Spleen (tissue), 11 donors: ENCODE measurements around the gene NHEJ1. TPM values are rescaled to one million over a fixed set of nuclear protein-coding genes. Genes with fewer than 3 reads are reported as not detected.

ENCODE experiments used
- DNase-seq: peaks from one replicate; pipeline ENCODE4 v3.0.0-alpha.2; 2020
- H3K27ac ChIP-seq, 8 donors: fragments of 200-600 bp; sonication (generic) in 7 of 8; 1 replicate in 4 of 8; 2 replicates in 4 of 8; pipeline versions ENCODE4 v1.5.0 to v1.8.0; 2016 to 2021; ENCODE audit warnings: inconsistent platforms in 4 of 8, mild to moderate bottlenecking in 4 of 8, moderate library complexity in 1 of 8
- H3K27me3 ChIP-seq, 7 donors: fragments of 200-600 bp; sonication (generic) in 6 of 7; replicated peaks in 1 of 7; 1 replicate in 4 of 7; 2 replicates in 3 of 7; pipeline versions ENCODE4 v1.5.0 to v1.8.0; 2016 to 2021; ENCODE audit warnings: inconsistent platforms in 3 of 7, mild to moderate bottlenecking in 1 of 7
- H3K36me3 ChIP-seq, 6 donors: fragments of 200-600 bp; sonication (generic) in 5 of 6; 1 replicate in 4 of 6; 2 replicates in 2 of 6; pipeline versions ENCODE4 v1.5.0 to v1.8.0; 2016 to 2021; ENCODE audit warnings: inconsistent platforms in 2 of 6
- H3K4me1 ChIP-seq, 6 donors: fragments of 200-600 bp; sonication (generic) in 5 of 6; 1 replicate in 3 of 6; 2 replicates in 3 of 6; pipeline versions ENCODE4 v1.5.0 to v1.8.0; 2016 to 2021; ENCODE audit warnings: inconsistent platforms in 3 of 6
- H3K4me3 ChIP-seq, 8 donors: fragments of 200-600 bp; sonication (generic) in 7 of 8; 1 replicate in 4 of 8; 2 replicates in 4 of 8; pipeline versions ENCODE4 v1.5.0 to v1.8.0; 2016 to 2021; ENCODE audit warnings: inconsistent platforms in 4 of 8, mild to moderate bottlenecking in 4 of 8, moderate library complexity in 2 of 8
- H3K9me3 ChIP-seq, 8 donors: fragments of 200-600 bp; sonication (generic) in 7 of 8; 1 replicate in 4 of 8; 2 replicates in 4 of 8; pipeline versions ENCODE4 v1.5.0 to v1.8.0; 2016 to 2021; ENCODE audit warnings: inconsistent platforms in 4 of 8
- CTCF ChIP-seq, 11 experiments: fragments of 200-600 bp in 7 of 11; fragments of 450-650 bp in 4 of 11; sonication (generic) in 4 of 11; IDR thresholded peaks in 8 of 11; conservative IDR thresholded peaks in 3 of 11; 1 replicate in 7 of 11; 2 replicates in 4 of 11; pipeline versions ENCODE4 v1.4.0 to v1.8.0; 2016 to 2021; ENCODE audit warnings: antibody characterized with exemption in 11 of 11, inconsistent platforms in 4 of 11, mild to moderate bottlenecking in 1 of 11
- POLR2A ChIP-seq, 3 donors: fragments of 450-650 bp; IDR thresholded peaks; one replicate each; pipeline ENCODE4 v1.5.1; 2017; ENCODE audit warnings: antibody characterized with exemption in 3 of 3, mild to moderate bottlenecking in 1 of 3
- POLR2AphosphoS5 ChIP-seq, 3 donors: sonication (generic); formaldehyde crosslinking; IDR thresholded peaks; one replicate each; pipeline ENCODE4 v1.5.1; 2017; ENCODE audit warnings: antibody characterized with exemption in 3 of 3
- WGBS, 5 donors: extraction: QIAGEN DNeasy Blood & Tissue Kit in 3 of 5; methylation state at CpG; one replicate each; pipeline versions ENCODE4 v1.1.5 to v1.1.7; 2013 to 2018; 5-methylcytosine and 5-hydroxymethylcytosine counted together
- intact Hi-C: fragments of 100-400 bp; cut with DNase I; formaldehyde crosslinking; loops from one replicate; pipeline ENCODE4 v1.15.0; 2023; ENCODE audit warnings: low total_unique reads
- polyA plus RNA-seq, 3 donors: library from polyadenylated mRNA; stranded (reverse); fragments of 200-250 nt; gene quantifications; one replicate each; pipeline ENCODE4 v1.2.1, GENCODE V29; 2013
- total RNA-seq, 7 donors: library from RNA; depleted of rRNA in 3 of 7; stranded (reverse); fragments of >200 nt in 3 of 7; fragmentation: NEBNext Ultra II Directional in 4 of 7; extraction: Animal tissue kit (Norgen Biotek cat#: 25700) in 4 of 7; gene quantifications; one replicate each; pipeline versions ENCODE4 v1.1.0 to v1.2.1, GENCODE V29; 2016 to 2021
- donor health status: healthy with polysubstance abuse.
- donor health status: DM: no; HTN: no; CAD: no; lungs with moderate emphysema.
- donor health status: DM: no; HTN: no; CAD: no.
- donor health status: Bipolar disorder and iron deficiency.
- donor health status: healthy.
- donor health status: DM: no; HTN: no; CAD: no.
- donor health status: DM: yes; HTN: yes; CAD: no.

Gene NHEJ1
- total and polyA plus RNA-seq, 10 donors: 5.5 to 25.9 (median 14.0) TPM

DNA sequence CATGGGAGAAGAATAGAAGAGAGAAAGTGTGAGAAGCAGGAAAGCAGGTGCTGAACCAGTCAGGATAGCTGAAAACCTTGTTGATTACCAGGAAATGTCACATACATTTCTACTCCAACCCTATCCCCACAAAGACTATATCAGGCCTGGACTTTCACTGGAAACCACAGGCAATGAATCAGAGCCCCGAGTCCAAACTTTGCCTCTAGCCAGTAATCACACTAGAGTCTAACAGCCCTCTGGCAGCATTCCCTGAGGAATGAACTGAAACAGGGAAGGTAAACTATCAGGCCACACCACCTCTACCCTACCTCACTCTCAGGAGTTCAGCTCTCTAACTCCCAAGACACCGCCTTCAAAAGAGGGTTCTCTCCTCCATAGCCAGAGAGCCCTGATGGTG, 81.2 kb downstream of the NHEJ1 start:
- Histone ChIP-seq H3K36me3 (peaks cover 0 to 41% (median 33%) of the 10 kb centered on the region in 6 donors), H3K9me3 (no peaks in the 10 kb centered on the region), H3K27ac (no peak overlapping the region), H3K27me3 (no peaks in the 10 kb centered on the region), H3K4me3 (no peak overlapping the region), H3K4me1 (peaks cover 0 to 32% (median 0%) of the 10 kb centered on the region in 6 donors)
- TF ChIP-seq POLR2AphosphoS5 (IDR thresholded peaks at IDR 0.05) (no peak), POLR2A (IDR thresholded peaks at IDR 0.05) (no peak), CTCF (IDR thresholded peaks at IDR 0.05 in 8 of 11, conservative IDR thresholded peaks at IDR 0.05 in 3 of 11) (no peak)
- no peak for DNase-seq
- 91 to 98% (median 96%) methylated on average over 2 of the region's 2 CpGs for WGBS, 5 donors
- intact Hi-C loops: no loop called here

DNA sequence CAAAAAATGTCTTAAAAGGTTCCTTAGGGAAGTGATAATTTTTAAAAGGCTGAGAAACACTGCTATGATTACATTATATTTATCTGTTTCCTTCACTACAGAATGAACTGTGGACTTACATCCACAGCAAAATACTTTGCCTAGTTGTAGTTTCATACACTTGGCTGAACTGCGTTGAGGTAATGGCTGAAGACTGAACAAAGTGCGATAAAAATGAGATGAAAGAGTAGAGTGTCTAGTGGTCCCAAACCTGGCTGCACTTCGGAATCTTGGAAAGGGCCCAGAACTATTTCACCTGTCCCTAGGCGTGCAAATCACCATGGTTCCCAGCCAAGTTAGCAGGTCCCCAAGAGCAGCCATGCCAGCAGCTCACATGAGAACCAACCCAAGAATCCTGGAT, 81.7 kb downstream of the NHEJ1 start:
- Histone ChIP-seq H3K27ac (no peak overlapping the region), H3K4me1 (peaks cover 0 to 28% (median 0%) of the 10 kb centered on the region in 6 donors), H3K4me3 (no peak overlapping the region), H3K27me3 (no peaks in the 10 kb centered on the region), H3K9me3 (no peaks in the 10 kb centered on the region), H3K36me3 (peaks cover 0 to 45% (median 36%) of the 10 kb centered on the region in 6 donors)
- WGBS, 5 donors: 85 to 99% (median 97%) methylated on average over 4 of the region's 4 CpGs
- intact Hi-C loops: no loop called here
- no peak for DNase-seq
- no peak for TF ChIP-seq CTCF (IDR thresholded peaks at IDR 0.05 in 8 of 11, conservative IDR thresholded peaks at IDR 0.05 in 3 of 11)
- TF ChIP-seq POLR2A (IDR thresholded peaks at IDR 0.05): no peak
- no peak for TF ChIP-seq POLR2AphosphoS5 (IDR thresholded peaks at IDR 0.05)

- no peak overlapping the region for H3K27ac ChIP-seq
- 90 to 93% (median 92%) methylated on average over 3 of the region's 3 CpGs for WGBS, 5 donors
- H3K27me3 ChIP-seq: no peaks in the 10 kb centered on the region
- intact Hi-C loops: no loop called here
- H3K4me3 ChIP-seq: no peak overlapping the region
- no peak for DNase-seq
- H3K36me3 ChIP-seq: peaks cover 0 to 51% (median 39%) of the 10 kb centered on the region in 6 donors
- no peaks in the 10 kb centered on the region for H3K9me3 ChIP-seq
- peaks cover 0 to 25% (median 0%) of the 10 kb centered on the region in 6 donors for H3K4me1 ChIP-seq
- TF ChIP-seq CTCF (IDR thresholded peaks at IDR 0.05 in 8 of 11, conservative IDR thresholded peaks at IDR 0.05 in 3 of 11): no peak
- no peak for TF ChIP-seq POLR2AphosphoS5 (IDR thresholded peaks at IDR 0.05)
- TF ChIP-seq POLR2A (IDR thresholded peaks at IDR 0.05): no peak
These were observed 82.5 kb downstream of the NHEJ1 start for GRCh38 chr2:219078126-219078525.

DNA sequence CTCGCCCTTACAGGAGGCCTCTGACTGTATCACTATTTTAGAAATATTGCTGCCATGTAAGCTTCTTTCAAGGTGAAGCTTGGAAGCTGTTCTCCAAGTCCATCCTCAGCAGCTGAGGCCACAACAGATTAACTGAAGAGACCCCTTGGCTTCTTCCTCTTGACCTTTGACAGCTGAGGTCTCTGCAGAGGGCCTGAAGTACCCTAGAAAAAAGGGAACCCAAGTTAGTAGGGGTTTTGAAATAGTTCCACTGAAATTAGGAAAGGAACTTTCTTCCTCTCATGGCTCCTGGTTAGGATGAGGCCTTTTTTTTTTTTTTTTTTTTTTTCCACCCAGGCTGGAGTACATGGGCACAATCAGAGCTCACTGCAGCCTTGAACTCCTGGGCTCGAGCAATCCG, 84.4 kb downstream of the NHEJ1 start:
- H3K27ac ChIP-seq: no peak overlapping the region
- no peak for DNase-seq
- H3K4me1 ChIP-seq: peaks cover 0 to 13% (median 0%) of the 10 kb centered on the region in 6 donors
- intact Hi-C loops: no loop called here
- no peak overlapping the region for H3K4me3 ChIP-seq
- peaks cover 0 to 59% (median 39%) of the 10 kb centered on the region in 6 donors for H3K36me3 ChIP-seq
- H3K27me3 ChIP-seq: no peaks in the 10 kb centered on the region
- no peak for TF ChIP-seq POLR2AphosphoS5 (IDR thresholded peaks at IDR 0.05)
- TF ChIP-seq CTCF (IDR thresholded peaks at IDR 0.05 in 8 of 11, conservative IDR thresholded peaks at IDR 0.05 in 3 of 11): no peak
- TF ChIP-seq POLR2A (IDR thresholded peaks at IDR 0.05): no peak
- WGBS, 5 donors: 74 to 90% (median 84%) methylated on average over 3 of the region's 3 CpGs
- H3K9me3 ChIP-seq: no peaks in the 10 kb centered on the region
